Measurements from ENCODE around the gene PRSS27. TPM values are rescaled to one million over a fixed set of nuclear protein-coding genes. Genes with fewer than 3 reads are reported as not detected.
A peak's percentile ranks its signal among the peaks of the same experiment; 100 is the strongest.
"Not testable (repeated sequence)": the region's sequence is repeated elsewhere in the genome, so short reads cannot be mapped to it uniquely, and the experiment has no call there.

The PRSS27 gene
- total and polyA plus RNA-seq, 2 experiments from 2014 or later: 12.1 to 17.0 TPM

DNA sequence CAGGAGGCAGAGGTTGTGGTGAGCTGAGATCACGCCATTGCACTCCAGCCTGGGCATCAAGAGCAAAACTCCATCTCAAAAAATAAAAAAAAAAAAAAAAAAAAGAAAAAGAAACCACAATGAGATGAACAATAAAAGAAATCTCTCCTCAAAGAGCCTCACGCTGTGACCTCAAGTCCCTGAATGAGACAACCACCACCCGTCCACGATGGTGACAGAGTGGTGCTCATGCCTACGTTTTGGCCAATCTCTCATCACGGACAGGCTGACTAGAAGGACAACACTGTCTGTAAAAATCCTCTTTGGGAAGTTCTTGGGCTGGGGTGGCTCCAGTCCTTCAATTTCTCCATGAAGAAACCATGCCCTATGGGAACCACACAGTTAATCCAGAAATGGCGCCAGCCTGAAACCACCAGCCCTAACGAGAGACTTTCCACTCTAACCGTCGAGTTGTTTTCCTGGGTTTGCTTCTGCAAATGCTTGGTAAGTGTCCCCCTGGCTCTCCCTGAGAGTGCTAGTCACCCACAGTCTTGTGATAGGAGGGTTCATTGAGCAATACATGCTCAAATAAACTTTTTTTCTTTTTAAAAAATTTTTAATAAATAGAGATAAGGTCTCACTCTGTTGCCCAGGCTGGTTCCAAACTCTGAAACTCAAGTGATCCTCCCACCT lies 15.0 kb upstream of the PRSS27 start:
- Histone ChIP-seq H3K9me3 (ENCODE audit: low read depth) (no peaks in the 10 kb centered on the region), H3K27ac (no peak overlapping the region), H3K36me3 (no peaks in the 10 kb centered on the region), H3K27me3 (no peaks in the 10 kb centered on the region), H3K4me1 (ENCODE audit: low read depth) (peaks cover 16% of the 10 kb centered on the region), H3K4me3 (no peak overlapping the region)
- TF ChIP-seq CTCF (IDR thresholded peaks at IDR 0.05; ENCODE audit: low read depth, low read length): no peak
- DNase-seq (ENCODE audit: low read depth in 1 of 2, low spot score in 1 of 2): no peak

- no peaks in the 10 kb centered on the region for H3K9me3 ChIP-seq (ENCODE audit: low read depth)
- no peak overlapping the region for H3K27ac ChIP-seq
- H3K4me3 ChIP-seq: no peak overlapping the region
- H3K36me3 ChIP-seq: no peaks in the 10 kb centered on the region
- H3K27me3 ChIP-seq: no peaks in the 10 kb centered on the region
- no peak for TF ChIP-seq CTCF (IDR thresholded peaks at IDR 0.05; ENCODE audit: low read depth, low read length)
- no peaks in the 10 kb centered on the region for H3K4me1 ChIP-seq (ENCODE audit: low read depth)
- DNase-seq (ENCODE audit: low read depth in 1 of 2, low spot score in 1 of 2): no peak
These were observed 8.0 kb upstream of the PRSS27 start for GRCh38 chr16:2728034-2728433.

DNA sequence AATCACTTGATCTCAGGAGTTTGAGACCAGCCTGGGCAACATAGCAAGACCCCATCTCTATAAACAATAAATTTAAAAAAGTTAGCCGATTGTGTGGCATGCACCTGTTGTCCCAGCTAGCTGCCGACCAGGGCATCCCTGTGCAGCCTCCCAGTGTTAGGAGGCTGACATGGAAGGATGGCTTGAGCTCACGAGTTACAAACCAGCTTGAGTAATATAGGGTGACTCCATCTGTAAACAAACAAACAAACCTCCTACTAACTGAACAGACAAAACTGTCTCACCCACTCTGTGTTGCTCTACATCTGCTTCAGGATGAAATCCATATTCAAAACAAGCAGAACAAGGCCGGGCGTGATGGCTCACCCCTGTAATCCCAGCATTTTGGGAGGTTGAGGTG lies 6.9 kb upstream of the PRSS27 start:
- TF ChIP-seq CTCF (IDR thresholded peaks at IDR 0.05; ENCODE audit: low read depth, low read length): no peak

DNA sequence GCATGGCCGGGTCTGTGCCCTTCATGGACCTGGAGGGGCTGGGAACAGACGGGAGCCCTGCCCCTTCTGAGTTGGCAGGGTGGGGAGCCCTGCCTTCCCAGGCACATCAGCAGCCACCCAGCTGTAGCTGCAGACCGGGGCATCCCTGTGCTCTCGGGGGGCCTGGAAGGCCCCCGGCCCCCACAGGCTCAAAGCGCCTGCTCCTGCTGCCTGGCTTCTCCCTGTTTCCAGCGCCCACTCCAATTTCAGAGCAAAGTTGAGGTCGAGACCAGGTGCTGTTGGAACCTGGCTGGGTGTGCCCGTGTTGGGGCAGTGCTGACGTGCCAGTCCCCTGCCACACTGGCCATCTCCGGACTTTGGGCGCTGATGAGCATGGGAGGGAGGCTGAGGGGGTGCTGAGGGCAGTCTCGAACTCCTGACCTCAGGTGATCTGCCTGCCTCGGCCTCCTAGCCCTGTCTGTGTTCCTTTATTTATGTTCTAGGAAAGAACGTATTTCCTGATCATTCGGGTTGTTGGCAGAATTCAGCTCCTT lies 4.9 kb upstream of the PRSS27 start:
- DNase-seq (ENCODE audit: low read depth in 1 of 2, low spot score in 1 of 2): no peak
- no peak for TF ChIP-seq CTCF (IDR thresholded peaks at IDR 0.05; ENCODE audit: low read depth, low read length)
- no peaks in the 10 kb centered on the region for H3K9me3 ChIP-seq (ENCODE audit: low read depth)
- no peak overlapping the region for H3K27ac ChIP-seq
- H3K36me3 ChIP-seq: no peaks in the 10 kb centered on the region
- H3K27me3 ChIP-seq: no peaks in the 10 kb centered on the region
- no peaks in the 10 kb centered on the region for H3K4me1 ChIP-seq (ENCODE audit: low read depth)
- H3K4me3 ChIP-seq: no peak overlapping the region

More for the DNA sequence above, 6.9 kb upstream of the PRSS27 start:
- Histone ChIP-seq H3K4me1 (ENCODE audit: low read depth) (no peaks in the 10 kb centered on the region), H3K36me3 (no peaks in the 10 kb centered on the region), H3K27ac (no peak overlapping the region), H3K27me3 (no peaks in the 10 kb centered on the region), H3K4me3 (no peak overlapping the region), H3K9me3 (ENCODE audit: low read depth) (no peaks in the 10 kb centered on the region)
- no peak for DNase-seq (ENCODE audit: low read depth in 1 of 2, low spot score in 1 of 2)

- Histone ChIP-seq H3K4me1 (ENCODE audit: low read depth) (no peaks in the 10 kb centered on the region), H3K36me3 (no peaks in the 10 kb centered on the region), H3K9me3 (ENCODE audit: low read depth) (no peaks in the 10 kb centered on the region), H3K27me3 (no peaks in the 10 kb centered on the region), H3K4me3 (no peak overlapping the region), H3K27ac (no peak overlapping the region)
- no peak for DNase-seq (ENCODE audit: low read depth in 1 of 2, low spot score in 1 of 2)
- no peak for TF ChIP-seq CTCF (IDR thresholded peaks at IDR 0.05; ENCODE audit: low read depth, low read length)
These were observed 4.2 kb upstream of the PRSS27 start for GRCh38 chr16:2724088-2724676.

GRCh38 chr16:2721634-2722173 lies 1.7 kb upstream of the PRSS27 start:
- H3K27ac ChIP-seq: peak overlapping the region; percentile 64
- not testable (repeated sequence) for H3K4me1 ChIP-seq (ENCODE audit: low read depth); DNase-seq (ENCODE audit: low read depth in 1 of 2, low spot score in 1 of 2); H3K9me3 ChIP-seq (ENCODE audit: low read depth); H3K27me3 ChIP-seq; H3K36me3 ChIP-seq
- peak overlapping the region; percentile 49 for H3K4me3 ChIP-seq
